NCI-H1105 (cell line): ENCODE results near the gene DMBX1.
A peak's percentile ranks its signal among the peaks of the same experiment; 100 is the strongest.

Source experiments
- DNase-seq: peaks from one replicate; lab custom pipeline; 2025; lab: John Stamatoyannopoulos, UW

The DMBX1 gene

GRCh38 chr1:46483589-46483988 lies 6.0 kb upstream of the DMBX1 start:
- DNase-seq: no peak

- DNase-seq: no peak
Measured at GRCh38 chr1:46484783-46485490, 4.7 kb upstream of the DMBX1 start.

GRCh38 chr1:46485564-46486431 lies 3.8 kb upstream of the DMBX1 start:
- DNase-seq: no peak

- DNase-seq: no peak
Measured at GRCh38 chr1:46486432-46487015, 3.1 kb upstream of the DMBX1 start.

DNA sequence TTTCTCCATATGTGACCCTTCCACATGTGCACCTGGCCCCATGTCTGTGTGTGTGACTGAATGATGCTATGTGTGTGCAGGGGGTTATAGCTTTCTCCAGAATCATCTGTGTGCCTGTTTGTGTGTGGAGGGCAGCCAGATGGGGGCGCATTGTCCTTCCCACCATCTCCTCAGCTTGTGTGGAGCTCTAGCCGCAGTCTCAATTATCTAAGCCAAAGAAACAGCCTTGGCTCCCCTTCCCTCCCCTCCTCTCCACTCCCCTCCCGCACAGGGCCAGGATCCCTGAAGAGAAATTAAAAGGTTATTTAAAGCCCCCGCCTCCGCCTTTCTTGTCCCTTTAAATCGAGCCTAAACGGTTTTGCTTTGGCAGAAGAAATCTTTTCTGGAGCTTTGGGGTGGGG lies 1.8 kb upstream of the DMBX1 start:
- DNase-seq: no peak

DNA sequence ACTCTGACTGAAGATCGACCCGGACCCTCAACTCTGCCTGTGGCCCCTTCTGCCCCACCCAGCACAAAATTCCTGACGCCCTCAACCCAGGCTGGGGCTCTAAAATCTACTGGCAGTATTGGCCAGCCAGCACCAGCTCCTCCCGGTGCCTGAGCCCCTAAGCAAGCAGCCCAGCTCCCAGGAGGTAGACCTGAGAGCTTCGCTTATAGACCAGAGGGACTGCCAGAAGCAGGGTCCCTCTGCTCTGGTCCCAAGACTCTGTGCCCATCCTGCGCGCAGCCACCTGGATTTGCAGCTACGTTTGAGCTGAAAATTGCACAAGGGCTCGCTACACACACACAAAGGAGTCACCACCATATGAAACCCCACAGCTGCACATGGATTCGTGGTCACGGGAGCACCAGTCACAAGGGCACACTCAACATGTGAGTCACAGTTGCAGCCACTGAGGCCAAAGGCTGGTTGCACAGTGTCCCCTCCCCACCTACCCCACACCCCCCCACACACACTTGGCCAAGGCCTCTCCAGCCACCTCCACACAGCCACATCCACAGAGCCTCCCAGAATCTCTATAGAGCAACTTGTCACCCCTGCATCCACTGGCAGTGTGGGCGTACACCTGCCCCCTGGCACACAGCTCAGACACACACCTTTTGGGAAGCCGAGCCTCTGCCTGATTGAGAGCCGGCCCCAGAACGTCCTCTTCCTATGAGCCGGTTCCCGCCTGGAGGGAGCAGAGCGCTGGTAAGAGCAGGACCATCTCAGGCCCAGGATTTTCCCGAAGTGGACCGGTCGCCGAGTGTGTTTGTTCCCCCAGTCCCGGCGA lies 1.1 kb upstream of the DMBX1 start:
- peak; percentile 43 for DNase-seq

DNA sequence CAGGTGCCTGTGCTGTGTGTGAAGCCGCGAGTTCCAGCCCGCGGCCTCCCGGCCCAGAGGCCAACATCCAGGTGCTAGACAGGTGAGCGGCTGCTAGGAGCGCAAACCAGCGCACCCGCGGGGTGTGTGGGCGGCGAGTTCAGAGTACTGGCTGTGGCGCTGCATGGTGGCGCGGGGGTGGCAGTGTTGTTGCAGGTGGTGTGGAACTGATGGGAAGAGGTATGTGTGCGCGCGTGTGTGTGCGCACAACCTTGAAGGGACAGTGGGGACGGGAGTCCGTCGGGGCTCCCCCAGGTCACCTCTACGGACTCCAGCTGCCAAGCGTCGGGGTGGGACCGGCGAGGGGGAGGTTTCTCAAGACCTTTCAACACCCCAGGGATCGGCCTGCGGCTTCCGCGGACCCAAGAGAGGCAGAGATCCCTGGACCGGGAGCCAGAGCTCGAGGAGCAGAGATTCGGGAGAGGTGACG lies 433 bp upstream of the DMBX1 start:
- peak; percentile 43 for DNase-seq

DNA sequence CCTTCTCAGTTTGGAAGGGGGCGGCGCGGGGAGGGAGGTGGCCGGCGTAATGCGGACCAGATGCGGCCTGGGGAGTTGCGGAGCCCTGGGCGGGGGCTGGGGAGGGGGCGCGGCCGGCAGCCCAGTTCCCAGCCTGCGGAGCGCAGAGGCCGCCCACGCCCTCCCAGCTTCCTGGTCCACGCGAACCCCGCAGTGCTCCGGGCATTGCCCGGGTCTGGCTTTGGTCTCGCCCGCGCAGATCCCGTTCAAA lies 695 bp downstream of the DMBX1 start:
- DNase-seq: no peak

DNA sequence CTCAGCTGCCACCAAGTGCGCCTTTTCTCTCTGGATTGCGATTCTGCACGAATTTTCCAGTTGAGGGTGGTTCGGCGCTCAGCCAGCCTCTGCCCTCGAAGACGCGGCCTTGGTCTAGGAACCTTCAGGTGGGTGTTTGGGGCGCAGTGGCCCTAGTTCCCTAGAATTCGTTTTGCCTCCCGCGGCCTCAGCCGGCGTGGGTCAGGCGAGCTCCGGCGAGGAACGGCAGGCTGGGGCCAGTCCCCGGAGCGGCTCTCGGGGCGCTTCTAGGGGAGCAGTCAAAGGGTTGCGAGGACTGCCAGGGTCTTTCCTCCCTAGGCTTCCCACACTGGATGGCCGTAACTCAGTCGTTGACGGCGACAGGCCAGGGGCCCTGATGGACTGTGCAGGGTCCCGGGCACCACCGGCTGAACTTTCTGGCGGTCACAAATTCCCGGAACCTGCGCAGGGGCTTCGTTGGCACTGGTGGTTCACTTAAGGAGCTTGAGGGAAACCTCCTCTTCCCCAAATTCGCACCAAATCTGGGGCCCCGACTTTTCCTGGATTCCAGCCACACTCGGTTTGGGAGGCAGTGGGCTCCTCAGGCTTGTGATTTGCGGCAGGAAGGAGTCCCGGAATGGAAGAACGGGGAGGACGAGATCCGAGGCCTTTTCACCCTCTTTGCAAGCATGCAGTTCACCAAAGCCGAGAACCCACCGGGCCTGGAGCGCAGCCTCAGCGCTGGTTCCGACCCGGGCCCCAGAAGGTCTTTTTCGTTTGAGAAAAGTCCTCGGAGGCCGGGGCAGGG lies 1.2 kb downstream of the DMBX1 start:
- no peak for DNase-seq

- DNase-seq: no peak
Measured at GRCh38 chr1:46491443-46492268, 2.0 kb downstream of the DMBX1 start.

GRCh38 chr1:46492269-46492853 lies 2.7 kb downstream of the DMBX1 start:
- no peak for DNase-seq

- no peak for DNase-seq
Measured at GRCh38 chr1:46492871-46493270, 3.2 kb downstream of the DMBX1 start.

- no peak for DNase-seq
Measured at GRCh38 chr1:46493316-46494032, 3.8 kb downstream of the DMBX1 start.

DNA sequence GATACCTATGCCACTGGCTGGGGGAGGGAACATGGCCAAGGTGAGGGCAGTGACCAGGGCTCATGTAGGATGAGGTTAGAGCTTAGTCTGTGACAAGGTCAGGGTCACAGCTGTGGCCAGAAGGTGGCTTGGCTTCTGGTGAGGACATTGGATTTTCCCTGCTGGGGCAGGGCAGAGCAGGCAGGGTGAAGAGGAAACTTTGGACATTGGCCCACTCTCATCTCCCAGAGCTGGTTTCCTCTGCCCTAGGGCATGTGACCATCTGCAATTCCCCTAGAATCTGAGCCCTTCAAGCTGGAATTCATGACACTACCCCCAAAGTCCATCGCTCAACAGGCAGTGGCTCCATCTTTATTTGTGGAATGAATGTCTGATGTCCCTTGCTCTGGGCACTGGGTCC lies 5.3 kb downstream of the DMBX1 start:
- no peak for DNase-seq

- no peak for DNase-seq
Measured at GRCh38 chr1:46495778-46496177, 6.1 kb downstream of the DMBX1 start.

- DNase-seq: no peak
Measured at GRCh38 chr1:46496505-46496904, 6.9 kb downstream of the DMBX1 start.

GRCh38 chr1:46497020-46497419 lies 7.4 kb downstream of the DMBX1 start:
- DNase-seq: no peak

GRCh38 chr1:46497665-46498064 lies 8.0 kb downstream of the DMBX1 start:
- no peak for DNase-seq

DNA sequence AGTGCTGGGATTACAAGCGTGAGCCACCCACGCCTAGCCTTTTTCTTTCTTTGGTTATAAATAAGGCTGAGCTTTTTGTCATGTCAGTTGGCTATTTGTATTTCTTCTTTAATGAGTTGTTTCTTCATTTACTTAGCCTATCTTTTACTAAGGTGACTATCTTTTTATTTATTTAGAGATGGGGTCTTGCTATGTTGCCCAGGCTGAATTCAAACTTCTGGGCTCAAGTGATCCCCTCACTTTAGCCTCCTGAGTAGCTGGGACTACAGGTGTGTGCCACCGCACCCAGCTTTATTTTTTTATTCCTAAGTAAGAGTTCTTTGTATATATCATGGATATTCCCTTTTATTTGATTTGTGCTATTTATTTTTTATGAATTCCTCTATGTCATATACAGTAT lies 11.9 kb downstream of the DMBX1 start:
- no peak for DNase-seq

GRCh38 chr1:46503421-46503820 lies 13.8 kb downstream of the DMBX1 start:
- DNase-seq: no peak
